ENCODE results near the gene FAM222A.

Gene FAM222A

GRCh38 chr12:109744986-109745942, 31.6 kb downstream of the FAM222A start:
- no peak for DNase-seq (ENCODE audit: low read depth)
- Histone ChIP-seq H3K9ac (ENCODE audit: low read length) (no peak overlapping the region), H3K4me3 (ENCODE audit: low read length) (no peak overlapping the region), H3K4me1 (ENCODE audit: control insufficient read depth, insufficient read depth, low read length) (no peaks in the 10 kb centered on the region), H3K27me3 (replicated peaks; ENCODE audit: control insufficient read depth, insufficient read depth, low read length) (peaks cover 16% of the 10 kb centered on the region), H3K9me3 (ENCODE audit: control insufficient read depth, low read length) (peaks cover 9% of the 10 kb centered on the region), H3K36me3 (ENCODE audit: control insufficient read depth, insufficient read depth, low read length, severe bottlenecking) (no peaks in the 10 kb centered on the region)

- H3K9ac ChIP-seq (ENCODE audit: low read length) = no peak overlapping the region
- no peak for DNase-seq (ENCODE audit: low read depth)
- H3K4me3 ChIP-seq (ENCODE audit: low read length) = no peak overlapping the region
- no peaks in the 10 kb centered on the region for H3K4me1 ChIP-seq (ENCODE audit: control insufficient read depth, insufficient read depth, low read length)
- peaks cover 47% of the 10 kb centered on the region for H3K9me3 ChIP-seq (ENCODE audit: control insufficient read depth, low read length)
- H3K27me3 ChIP-seq (replicated peaks; ENCODE audit: control insufficient read depth, insufficient read depth, low read length) = peaks cover 22% of the 10 kb centered on the region
- H3K36me3 ChIP-seq (ENCODE audit: control insufficient read depth, insufficient read depth, low read length, severe bottlenecking) = no peaks in the 10 kb centered on the region
Observed at GRCh38 chr12:109752117-109753053, 38.8 kb downstream of the FAM222A start.

- no peak overlapping the region for H3K4me3 ChIP-seq (ENCODE audit: low read length)
- H3K9me3 ChIP-seq (ENCODE audit: control insufficient read depth, low read length) = peaks cover 47% of the 10 kb centered on the region
- no peaks in the 10 kb centered on the region for H3K36me3 ChIP-seq (ENCODE audit: control insufficient read depth, insufficient read depth, low read length, severe bottlenecking)
- H3K9ac ChIP-seq (ENCODE audit: low read length) = no peak overlapping the region
- no peak for DNase-seq (ENCODE audit: low read depth)
- H3K27me3 ChIP-seq (replicated peaks; ENCODE audit: control insufficient read depth, insufficient read depth, low read length) = peaks cover 20% of the 10 kb centered on the region
- H3K4me1 ChIP-seq (ENCODE audit: control insufficient read depth, insufficient read depth, low read length) = no peaks in the 10 kb centered on the region
Observed at GRCh38 chr12:109753054-109753401, 39.4 kb downstream of the FAM222A start.

GRCh38 chr12:109753959-109754358, 40.3 kb downstream of the FAM222A start:
- no peak overlapping the region for H3K4me3 ChIP-seq (ENCODE audit: low read length)
- peaks cover 47% of the 10 kb centered on the region for H3K9me3 ChIP-seq (ENCODE audit: control insufficient read depth, low read length)
- no peaks in the 10 kb centered on the region for H3K36me3 ChIP-seq (ENCODE audit: control insufficient read depth, insufficient read depth, low read length, severe bottlenecking)
- peaks cover 23% of the 10 kb centered on the region for H3K27me3 ChIP-seq (replicated peaks; ENCODE audit: control insufficient read depth, insufficient read depth, low read length)
- no peaks in the 10 kb centered on the region for H3K4me1 ChIP-seq (ENCODE audit: control insufficient read depth, insufficient read depth, low read length)
- DNase-seq (ENCODE audit: low read depth) = no peak
- no peak overlapping the region for H3K9ac ChIP-seq (ENCODE audit: low read length)

- Histone ChIP-seq H3K4me1 (ENCODE audit: control insufficient read depth, insufficient read depth, low read length) (no peaks in the 10 kb centered on the region), H3K27me3 (replicated peaks; ENCODE audit: control insufficient read depth, insufficient read depth, low read length) (peaks cover 32% of the 10 kb centered on the region), H3K36me3 (ENCODE audit: control insufficient read depth, insufficient read depth, low read length, severe bottlenecking) (no peaks in the 10 kb centered on the region), H3K9ac (ENCODE audit: low read length) (no peak overlapping the region), H3K9me3 (ENCODE audit: control insufficient read depth, low read length) (peaks cover 26% of the 10 kb centered on the region), H3K4me3 (ENCODE audit: low read length) (no peak overlapping the region)
- DNase-seq (ENCODE audit: low read depth) = no peak
Observed at GRCh38 chr12:109756457-109756856, 42.8 kb downstream of the FAM222A start.

- Histone ChIP-seq H3K9me3 (ENCODE audit: control insufficient read depth, low read length) (peaks cover 21% of the 10 kb centered on the region), H3K36me3 (ENCODE audit: control insufficient read depth, insufficient read depth, low read length, severe bottlenecking) (no peaks in the 10 kb centered on the region), H3K4me3 (ENCODE audit: low read length) (no peak overlapping the region), H3K4me1 (ENCODE audit: control insufficient read depth, insufficient read depth, low read length) (no peaks in the 10 kb centered on the region), H3K9ac (ENCODE audit: low read length) (no peak overlapping the region), H3K27me3 (replicated peaks; ENCODE audit: control insufficient read depth, insufficient read depth, low read length) (peaks cover 19% of the 10 kb centered on the region)
- DNase-seq (ENCODE audit: low read depth) = no peak
Observed at GRCh38 chr12:109757671-109758265, 44.1 kb downstream of the FAM222A start.

GRCh38 chr12:109758426-109759420, 45.1 kb downstream of the FAM222A start:
- Histone ChIP-seq H3K27me3 (replicated peaks; ENCODE audit: control insufficient read depth, insufficient read depth, low read length) (peaks cover 18% of the 10 kb centered on the region), H3K36me3 (ENCODE audit: control insufficient read depth, insufficient read depth, low read length, severe bottlenecking) (no peaks in the 10 kb centered on the region), H3K9ac (ENCODE audit: low read length) (no peak overlapping the region), H3K4me3 (ENCODE audit: low read length) (no peak overlapping the region), H3K9me3 (ENCODE audit: control insufficient read depth, low read length) (peaks cover 28% of the 10 kb centered on the region), H3K4me1 (ENCODE audit: control insufficient read depth, insufficient read depth, low read length) (no peaks in the 10 kb centered on the region)
- no peak for DNase-seq (ENCODE audit: low read depth)

GRCh38 chr12:109759595-109759994, 46.0 kb downstream of the FAM222A start:
- Histone ChIP-seq H3K27me3 (replicated peaks; ENCODE audit: control insufficient read depth, insufficient read depth, low read length) (peaks cover 18% of the 10 kb centered on the region), H3K9ac (ENCODE audit: low read length) (no peak overlapping the region), H3K4me3 (ENCODE audit: low read length) (no peak overlapping the region), H3K36me3 (ENCODE audit: control insufficient read depth, insufficient read depth, low read length, severe bottlenecking) (no peaks in the 10 kb centered on the region), H3K4me1 (ENCODE audit: control insufficient read depth, insufficient read depth, low read length) (no peaks in the 10 kb centered on the region), H3K9me3 (ENCODE audit: control insufficient read depth, low read length) (peaks cover 28% of the 10 kb centered on the region)
- DNase-seq (ENCODE audit: low read depth) = no peak

GRCh38 chr12:109760031-109760929, 46.7 kb downstream of the FAM222A start:
- peaks cover 18% of the 10 kb centered on the region for H3K27me3 ChIP-seq (replicated peaks; ENCODE audit: control insufficient read depth, insufficient read depth, low read length)
- H3K4me1 ChIP-seq (ENCODE audit: control insufficient read depth, insufficient read depth, low read length) = no peaks in the 10 kb centered on the region
- H3K9me3 ChIP-seq (ENCODE audit: control insufficient read depth, low read length) = peaks cover 28% of the 10 kb centered on the region
- no peak for DNase-seq (ENCODE audit: low read depth)
- H3K4me3 ChIP-seq (ENCODE audit: low read length) = no peak overlapping the region
- no peaks in the 10 kb centered on the region for H3K36me3 ChIP-seq (ENCODE audit: control insufficient read depth, insufficient read depth, low read length, severe bottlenecking)
- H3K9ac ChIP-seq (ENCODE audit: low read length) = no peak overlapping the region
